SK-N-SH (cell line): ENCODE measurements around the gene KYNU. TPM values are rescaled to one million over a fixed set of nuclear protein-coding genes. Genes with fewer than 3 reads are reported as not detected.
"Not testable (repeated sequence)": the region's sequence is repeated elsewhere in the genome, so short reads cannot be mapped to it uniquely, and the experiment has no call there.

Experiments used
- CTCF ChIA-PET: fragments of 300-600, 350-600 bp; formaldehyde crosslinking; extraction: SDS; loops from one replicate; lab custom pipeline; 2021; lab: Yijun Ruan, JAX
- POLR2A ChIA-PET: fragments of 350-600 bp; sonication (Branson Sonifier 250); formaldehyde crosslinking; extraction: SDS; loops from one replicate; lab custom pipeline; 2020; ENCODE audit warnings: antibody characterized with exemption, inconsistent platforms; lab: Yijun Ruan, JAX
- DNase-seq: peaks from one replicate; pipeline ENCODE4 v3.0.0; 2012
- H2AFZ ChIP-seq: fragments of 200-600 bp; sonication (generic); 2 replicates; pipeline ENCODE4 v1.8.1; 2016; ENCODE audit warnings: antibody characterized with exemption, mild to moderate bottlenecking, low read depth
- H3F3A ChIP-seq: fragments of 200-600 bp; sonication (generic); replicated peaks from 2 replicates; pipeline ENCODE3; 2016; ENCODE audit warnings: antibody characterized with exemption, mild to moderate bottlenecking; ENCODE audit not compliant: insufficient read depth
- H3K27ac ChIP-seq, 2 experiments: fragments of 200-500 bp in 1 of 2; fragments of 200-600 bp in 1 of 2; sonication (Bioruptor generic) in 1 of 2; sonication (generic), shearing (Covaris generic) in 1 of 2; 2 replicates each; pipeline versions ENCODE4 v1.5.1 to v1.6.1; 2014 to 2016; ENCODE audit warnings: low read depth in 2 of 2, inconsistent platforms in 1 of 2, low read length in 1 of 2, mild to moderate bottlenecking in 1 of 2, mixed read lengths in 1 of 2
- H3K27me3 ChIP-seq: fragments of 200-600 bp; sonication (generic), shearing (Covaris generic); 2 replicates; pipeline ENCODE4 v1.6.1; 2016; ENCODE audit warnings: mixed run types; ENCODE audit not compliant: insufficient read depth
- H3K36me3 ChIP-seq, 2 experiments: fragments of 200-500 bp in 1 of 2; fragments of 200-600 bp in 1 of 2; sonication (Bioruptor generic) in 1 of 2; sonication (generic) in 1 of 2; replicated peaks in 1 of 2; 2 replicates each; pipeline versions ENCODE3 to v1.5.1; 2014 to 2016; ENCODE audit warnings: low read length in 1 of 2, mild to moderate bottlenecking in 1 of 2; ENCODE audit not compliant: insufficient read depth in 2 of 2, control insufficient read depth in 1 of 2
- H3K4me1 ChIP-seq, 2 experiments: fragments of 200-500 bp in 1 of 2; fragments of 200-600 bp in 1 of 2; sonication (Bioruptor generic) in 1 of 2; sonication (generic), shearing (Covaris generic) in 1 of 2; 2 replicates each; pipeline versions ENCODE4 v1.5.1 to v1.6.1; 2014 to 2016; ENCODE audit warnings: low read depth in 1 of 2, low read length in 1 of 2, mixed run types in 1 of 2; ENCODE audit not compliant: insufficient read depth in 2 of 2, control insufficient read depth in 1 of 2
- H3K4me2 ChIP-seq: fragments of 200-600 bp; sonication (generic), shearing (Covaris generic); 2 replicates; pipeline ENCODE4 v1.6.1; 2017; ENCODE audit warnings: mixed run types
- H3K4me3 ChIP-seq, 2 experiments: fragments of 200-500 bp in 1 of 2; fragments of 200-600 bp in 1 of 2; sonication (Bioruptor generic) in 1 of 2; sonication (generic), shearing (Covaris generic) in 1 of 2; 2 replicates each; pipeline versions ENCODE4 v1.5.1 to v1.8.1; 2014 to 2016; ENCODE audit warnings: low read depth in 2 of 2, inconsistent platforms in 1 of 2, low read length in 1 of 2, mild to moderate bottlenecking in 1 of 2, mixed read lengths in 1 of 2, moderate library complexity in 1 of 2
- H3K79me2 ChIP-seq: fragments of 200-600 bp; sonication (generic); 2 replicates; pipeline ENCODE4 v1.8.1; 2017; ENCODE audit warnings: mild to moderate bottlenecking; ENCODE audit not compliant: insufficient read depth
- H3K9ac ChIP-seq: fragments of 200-600 bp; sonication (generic); 2 replicates; pipeline ENCODE4 v1.6.1; 2017; ENCODE audit warnings: mixed run types
- H3K9me2 ChIP-seq: fragments of 200-600 bp; sonication (generic); 2 replicates; pipeline ENCODE4 v1.6.1; 2017; ENCODE audit warnings: mixed run types
- H3K9me3 ChIP-seq: fragments of 200-600 bp; sonication (generic); 2 replicates; pipeline ENCODE4 v1.6.1; 2017; ENCODE audit warnings: mixed run types, mild to moderate bottlenecking, moderate library complexity
- H4K20me1 ChIP-seq: fragments of 200-600 bp; sonication (generic); 2 replicates; pipeline ENCODE4 v1.6.1; 2017; ENCODE audit warnings: mild to moderate bottlenecking, mixed run types; ENCODE audit not compliant: insufficient read depth
- CHD2 ChIP-seq: fragments of 150-350 bp; IDR thresholded peaks from 2 replicates; pipeline ENCODE4 v1.6.1; 2018; ENCODE audit warnings: low read length; ENCODE audit not compliant: partially characterized antibody
- EZH2phosphoT487 ChIP-seq: fragments of 200-600 bp; sonication (generic); IDR thresholded peaks from 2 replicates; pipeline ENCODE4 v1.6.1; 2017; ENCODE audit warnings: low read depth, mixed run types, mild to moderate bottlenecking, antibody characterized with exemption, moderate library complexity, borderline replicate concordance
- GATA2 ChIP-seq: sonication (generic); formaldehyde crosslinking; IDR thresholded peaks from 2 replicates; pipeline ENCODE4 v1.5.0; 2020; ENCODE audit warnings: mild to moderate bottlenecking, missing genetic modification reagents
- IRF3 ChIP-seq: fragments of 150-350 bp; IDR thresholded peaks from 2 replicates; pipeline ENCODE4 v1.6.1; 2016; ENCODE audit warnings: mild to moderate bottlenecking, low read depth, low read length
- MEF2A ChIP-seq: IDR thresholded peaks from 2 replicates; pipeline ENCODE4 v1.4.0; 2012; ENCODE audit warnings: low read depth, borderline replicate concordance
- NFIC ChIP-seq: IDR thresholded peaks from 2 replicates; pipeline ENCODE4 v1.4.0; 2012; ENCODE audit warnings: borderline replicate concordance
- POLR2AphosphoS5 ChIP-seq: IDR thresholded peaks from 2 replicates; pipeline ENCODE4 v1.6.1; 2012; ENCODE audit warnings: low read depth, low read length
- RFX5 ChIP-seq: IDR thresholded peaks from 2 replicates; pipeline ENCODE4 v1.6.1; 2012; ENCODE audit warnings: mild to moderate bottlenecking, improper control_type of control experiment, low read length
- TAF1 ChIP-seq: IDR thresholded peaks from 2 replicates; pipeline ENCODE4 v1.6.1; 2012; ENCODE audit warnings: low read depth, mild to moderate bottlenecking, low read length, moderate library complexity, borderline replicate concordance
- TEAD4 ChIP-seq: IDR thresholded peaks from 2 replicates; pipeline ENCODE4 v1.4.0; 2012; ENCODE audit warnings: mild to moderate bottlenecking, borderline replicate concordance; ENCODE audit not compliant: insufficient read depth
- WGBS: methylation state at CpG from one replicate; pipeline ENCODE4 v1.1.6; 2017; ENCODE audit warnings: low lambda C conversion rate; 5-methylcytosine and 5-hydroxymethylcytosine counted together
- polyA plus RNA-seq, 3 experiments: library from polyadenylated mRNA; depleted of rRNA; stranded (reverse); fragments of >200 nt; gene quantifications; 2 replicates each; pipeline ENCODE4 v1.2.3, GENCODE V29; 2012
- TF ChIP-seq, protein P1 (sequence below): IDR thresholded peaks from 2 replicates; pipeline ENCODE4 v1.6.1; 2012; ENCODE audit warnings: mild to moderate bottlenecking, low read depth, low read length, moderate library complexity
- TF ChIP-seq, protein P2 (sequence below): fragments of 200-600 bp; sonication (generic); IDR thresholded peaks from 2 replicates; pipeline ENCODE4 v1.6.1; 2017; ENCODE audit warnings: antibody characterized with exemption, mild to moderate bottlenecking, moderate library complexity

KYNU gene
- polyA plus RNA-seq, 1 of the 3 experiments (the other 2 are of a cell fraction), result not detected

GRCh38 chr2:142880279-142880678, 2.8 kb downstream of the KYNU start:
- Histone ChIP-seq H3K4me3 (no peak overlapping the region), H3K9me2 (no peaks in the 10 kb centered on the region), H4K20me1 (no peaks in the 10 kb centered on the region), H3K4me1 (no peaks in the 10 kb centered on the region), H3K36me3 (no peaks in the 10 kb centered on the region), H3K27ac (no peak overlapping the region), H3K9me3 (no peaks in the 10 kb centered on the region), H2AFZ (no peak overlapping the region), H3F3A (no peaks in the 10 kb centered on the region), H3K9ac (no peak overlapping the region), H3K79me2 (no peaks in the 10 kb centered on the region), H3K4me2 (no peak overlapping the region), H3K27me3 (no peaks in the 10 kb centered on the region; the same call in 1 of the 2 replicates)
- TF ChIP-seq MEF2A (no peak), CHD2 (no peak), EZH2phosphoT487 (no peak), IRF3 (no peak), NFIC (no peak), POLR2AphosphoS5 (no peak), TEAD4 (no peak), TAF1 (no peak)
- TF ChIP-seq, protein P1, sequence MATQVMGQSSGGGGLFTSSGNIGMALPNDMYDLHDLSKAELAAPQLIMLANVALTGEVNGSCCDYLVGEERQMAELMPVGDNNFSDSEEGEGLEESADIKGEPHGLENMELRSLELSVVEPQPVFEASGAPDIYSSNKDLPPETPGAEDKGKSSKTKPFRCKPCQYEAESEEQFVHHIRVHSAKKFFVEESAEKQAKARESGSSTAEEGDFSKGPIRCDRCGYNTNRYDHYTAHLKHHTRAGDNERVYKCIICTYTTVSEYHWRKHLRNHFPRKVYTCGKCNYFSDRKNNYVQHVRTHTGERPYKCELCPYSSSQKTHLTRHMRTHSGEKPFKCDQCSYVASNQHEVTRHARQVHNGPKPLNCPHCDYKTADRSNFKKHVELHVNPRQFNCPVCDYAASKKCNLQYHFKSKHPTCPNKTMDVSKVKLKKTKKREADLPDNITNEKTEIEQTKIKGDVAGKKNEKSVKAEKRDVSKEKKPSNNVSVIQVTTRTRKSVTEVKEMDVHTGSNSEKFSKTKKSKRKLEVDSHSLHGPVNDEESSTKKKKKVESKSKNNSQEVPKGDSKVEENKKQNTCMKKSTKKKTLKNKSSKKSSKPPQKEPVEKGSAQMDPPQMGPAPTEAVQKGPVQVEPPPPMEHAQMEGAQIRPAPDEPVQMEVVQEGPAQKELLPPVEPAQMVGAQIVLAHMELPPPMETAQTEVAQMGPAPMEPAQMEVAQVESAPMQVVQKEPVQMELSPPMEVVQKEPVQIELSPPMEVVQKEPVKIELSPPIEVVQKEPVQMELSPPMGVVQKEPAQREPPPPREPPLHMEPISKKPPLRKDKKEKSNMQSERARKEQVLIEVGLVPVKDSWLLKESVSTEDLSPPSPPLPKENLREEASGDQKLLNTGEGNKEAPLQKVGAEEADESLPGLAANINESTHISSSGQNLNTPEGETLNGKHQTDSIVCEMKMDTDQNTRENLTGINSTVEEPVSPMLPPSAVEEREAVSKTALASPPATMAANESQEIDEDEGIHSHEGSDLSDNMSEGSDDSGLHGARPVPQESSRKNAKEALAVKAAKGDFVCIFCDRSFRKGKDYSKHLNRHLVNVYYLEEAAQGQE, result no peak
- CTCF ChIA-PET, result interaction anchor here (0.9 kb wide), 1 partner anchor 9 kb away, joined by 6 read pairs; no protein-coding TSS in a partner anchor
- POLR2A ChIA-PET, result no interaction called here
- DNase-seq, result no peak

DNA sequence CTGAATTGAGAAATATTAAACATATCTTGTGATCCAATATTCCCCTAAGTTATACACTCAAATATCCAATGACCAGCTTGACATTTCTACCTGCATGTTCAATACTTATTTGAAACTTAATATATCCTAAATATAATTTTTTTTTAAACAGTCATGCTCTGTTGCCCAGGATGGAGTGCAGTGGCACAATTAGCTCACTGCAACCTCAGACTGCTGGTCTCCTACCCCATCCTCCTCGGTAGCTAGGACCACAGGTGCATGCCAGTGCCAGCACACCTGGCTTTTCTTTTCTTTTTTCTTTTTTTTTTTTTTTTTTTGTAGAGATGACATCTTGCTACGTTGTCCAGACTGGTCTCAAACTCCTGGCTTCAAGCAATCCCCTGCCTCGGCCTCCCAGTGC, 4.2 kb downstream of the KYNU start:
- Histone ChIP-seq H3K9me3 (no peaks in the 10 kb centered on the region), H3K36me3 (no peaks in the 10 kb centered on the region), H3K4me2 (no peak overlapping the region), H3K27me3 (no peaks in the 10 kb centered on the region; the same call in 1 of the 2 replicates), H2AFZ (no peak overlapping the region), H3F3A (no peaks in the 10 kb centered on the region), H4K20me1 (no peaks in the 10 kb centered on the region), H3K9me2 (no peaks in the 10 kb centered on the region), H3K9ac (no peak overlapping the region), H3K4me3 (no peak overlapping the region), H3K27ac (no peak overlapping the region), H3K4me1 (no peaks in the 10 kb centered on the region), H3K79me2 (no peaks in the 10 kb centered on the region)
- no peak for DNase-seq
- WGBS, result 53% methylated on average over 3 of the region's 3 CpGs
- ChIA-PET POLR2A (no interaction called here), CTCF (no interaction called here)
- TF ChIP-seq, protein P2, sequence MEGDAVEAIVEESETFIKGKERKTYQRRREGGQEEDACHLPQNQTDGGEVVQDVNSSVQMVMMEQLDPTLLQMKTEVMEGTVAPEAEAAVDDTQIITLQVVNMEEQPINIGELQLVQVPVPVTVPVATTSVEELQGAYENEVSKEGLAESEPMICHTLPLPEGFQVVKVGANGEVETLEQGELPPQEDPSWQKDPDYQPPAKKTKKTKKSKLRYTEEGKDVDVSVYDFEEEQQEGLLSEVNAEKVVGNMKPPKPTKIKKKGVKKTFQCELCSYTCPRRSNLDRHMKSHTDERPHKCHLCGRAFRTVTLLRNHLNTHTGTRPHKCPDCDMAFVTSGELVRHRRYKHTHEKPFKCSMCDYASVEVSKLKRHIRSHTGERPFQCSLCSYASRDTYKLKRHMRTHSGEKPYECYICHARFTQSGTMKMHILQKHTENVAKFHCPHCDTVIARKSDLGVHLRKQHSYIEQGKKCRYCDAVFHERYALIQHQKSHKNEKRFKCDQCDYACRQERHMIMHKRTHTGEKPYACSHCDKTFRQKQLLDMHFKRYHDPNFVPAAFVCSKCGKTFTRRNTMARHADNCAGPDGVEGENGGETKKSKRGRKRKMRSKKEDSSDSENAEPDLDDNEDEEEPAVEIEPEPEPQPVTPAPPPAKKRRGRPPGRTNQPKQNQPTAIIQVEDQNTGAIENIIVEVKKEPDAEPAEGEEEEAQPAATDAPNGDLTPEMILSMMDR, result no peak
- no peak for TF ChIP-seq GATA2 (CRISPR knock-in tag)
- TF ChIP-seq RFX5, result no peak

DNA sequence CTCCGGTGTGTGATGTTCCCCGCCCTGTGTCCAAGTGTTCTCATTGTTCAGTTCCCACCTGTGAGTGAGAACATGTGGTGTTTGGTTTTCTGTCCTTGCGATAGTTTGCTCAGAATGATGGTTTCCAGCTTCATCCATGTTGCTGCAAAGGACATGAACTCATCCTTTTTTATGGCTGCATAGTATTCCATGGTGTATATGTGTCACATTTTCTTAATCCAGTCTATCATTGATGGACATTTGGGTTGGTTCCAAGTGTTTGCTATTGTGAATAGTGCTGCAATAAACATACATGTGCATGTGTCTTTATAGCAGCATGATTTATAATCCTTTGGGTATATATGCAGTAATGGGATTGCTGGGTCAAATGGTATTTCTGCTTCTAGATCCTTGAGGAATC, 5.0 kb downstream of the KYNU start:
- H3K27me3 ChIP-seq, CTCF ChIA-PET: not testable (repeated sequence)
- WGBS, result 66% methylated on average over 3 of the region's 3 CpGs

More for the DNA sequence above, 5.0 kb downstream of the KYNU start:
- H3K9me2 ChIP-seq, H3K36me3 ChIP-seq, H3K79me2 ChIP-seq, H3K9me3 ChIP-seq, H4K20me1 ChIP-seq, POLR2A ChIA-PET, H3F3A ChIP-seq, H3K4me1 ChIP-seq, H3K9ac ChIP-seq, H3K4me3 ChIP-seq, H3K4me2 ChIP-seq, DNase-seq, H2AFZ ChIP-seq, H3K27ac ChIP-seq: not testable (repeated sequence)
